CD1c-positive myeloid dendritic cell (primary cell): ENCODE results near the gene OAT.
A peak's percentile ranks its signal among the peaks of the same experiment; 100 is the strongest.
"Not testable (repeated sequence)": the region's sequence is repeated elsewhere in the genome, so short reads cannot be mapped to it uniquely, and the experiment has no call there.

Experiments used
- DNase-seq: peaks from one replicate; pipeline ENCODE4 v3.0.0-alpha.2; 2016; ENCODE audit errors: extremely low spot score

The OAT gene

DNA sequence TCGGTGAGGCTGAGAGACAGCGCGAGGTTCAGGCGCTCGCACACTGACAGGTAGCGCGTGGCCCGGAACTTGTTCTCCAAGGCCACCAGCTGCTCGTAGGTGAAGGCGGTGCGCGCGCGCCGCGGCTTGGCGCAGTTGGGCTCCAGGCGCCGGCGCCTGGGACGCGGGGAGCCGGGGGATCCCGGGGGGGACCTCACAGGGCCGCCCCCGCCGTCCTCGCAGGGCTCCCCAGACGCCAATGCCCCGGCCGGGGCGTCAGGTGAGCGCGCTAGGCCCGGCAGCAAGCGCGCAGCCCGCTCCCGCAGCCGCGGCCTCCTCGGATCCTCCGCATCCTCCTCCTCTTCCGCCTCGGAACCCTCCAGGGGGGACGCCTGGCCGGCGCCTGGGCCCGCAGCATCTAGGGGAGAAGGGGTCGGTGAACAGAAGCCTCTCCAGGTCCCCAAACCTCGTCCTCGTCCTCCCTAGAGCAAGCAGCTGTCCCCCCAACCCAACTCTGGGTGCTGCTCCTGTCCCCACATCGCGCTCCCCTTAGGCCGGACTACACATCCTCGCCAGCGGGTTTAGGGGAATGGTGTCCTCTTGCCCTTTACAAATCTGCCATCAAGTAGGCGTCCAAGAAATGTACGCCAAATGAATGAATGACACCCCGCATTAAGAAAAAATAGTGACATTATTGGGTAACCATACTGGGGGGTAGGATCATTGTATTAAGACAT, 29.2 kb upstream of the OAT start:
- no peak for DNase-seq

- DNase-seq: no peak
Measured at GRCh38 chr10:124446830-124447750, 28.4 kb upstream of the OAT start.

DNA sequence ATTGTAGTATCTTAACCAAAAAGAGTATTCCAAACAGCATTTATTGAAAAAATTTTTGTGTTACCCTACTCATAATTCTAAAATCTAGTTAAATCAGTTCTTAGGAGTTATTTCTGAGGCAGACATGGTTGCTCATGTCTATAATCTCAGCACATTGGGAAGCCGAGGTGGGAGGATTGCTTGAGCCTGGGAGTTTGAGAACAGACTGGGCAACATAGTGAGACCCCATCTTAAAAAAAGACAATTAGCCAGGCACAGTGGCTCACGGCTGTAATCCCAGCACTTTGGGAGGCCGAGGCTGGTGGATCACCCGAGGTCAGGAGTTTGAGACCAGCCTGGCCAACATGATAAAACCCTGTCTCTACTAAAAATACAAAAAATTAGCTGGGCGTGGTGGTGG, 23.0 kb upstream of the OAT start:
- not testable (repeated sequence) for DNase-seq

GRCh38 chr10:124436191-124436638, 17.5 kb upstream of the OAT start:
- DNase-seq: peak; percentile 17

DNA sequence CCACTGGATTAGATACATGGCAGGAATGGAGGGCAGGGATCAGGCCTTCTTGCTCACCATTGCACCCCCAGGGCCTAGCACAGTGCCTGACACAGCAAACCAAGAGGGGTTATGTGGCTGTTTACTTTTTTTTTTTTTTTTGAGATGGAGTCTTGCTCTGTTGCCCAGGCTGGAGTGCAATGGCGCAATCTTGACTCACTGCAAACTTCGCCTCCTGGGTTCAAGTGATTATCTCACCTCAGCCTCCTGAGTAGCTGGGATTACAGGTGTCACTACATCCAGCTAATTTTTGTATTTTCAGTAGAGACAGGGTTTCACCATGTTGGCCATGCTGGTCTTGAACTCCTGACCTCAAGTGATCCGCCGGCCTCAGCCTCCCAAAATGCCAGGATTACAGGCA, 17.0 kb upstream of the OAT start:
- DNase-seq: not testable (repeated sequence)

- DNase-seq: no peak
Measured at GRCh38 chr10:124433461-124433860, 14.7 kb upstream of the OAT start.

DNA sequence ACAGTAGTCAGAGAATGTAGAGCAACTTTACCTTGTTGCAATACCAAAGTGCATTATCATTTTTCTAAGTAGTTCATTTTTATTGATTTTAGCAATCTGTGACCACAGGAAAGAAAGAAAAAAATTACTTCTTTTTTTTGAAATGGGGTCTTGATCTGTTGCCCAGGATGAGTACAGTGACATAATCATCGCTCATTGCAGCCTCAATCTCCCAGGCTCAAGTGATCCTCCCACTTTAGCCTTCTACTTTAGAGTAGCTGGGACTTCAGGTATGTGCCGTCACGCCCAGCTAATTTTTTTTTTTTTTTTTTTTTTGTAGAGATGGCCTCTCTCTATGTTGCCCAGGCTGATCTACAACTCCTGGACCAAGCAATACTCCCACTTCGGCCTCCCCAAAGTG, 11.4 kb upstream of the OAT start:
- DNase-seq: no peak

DNA sequence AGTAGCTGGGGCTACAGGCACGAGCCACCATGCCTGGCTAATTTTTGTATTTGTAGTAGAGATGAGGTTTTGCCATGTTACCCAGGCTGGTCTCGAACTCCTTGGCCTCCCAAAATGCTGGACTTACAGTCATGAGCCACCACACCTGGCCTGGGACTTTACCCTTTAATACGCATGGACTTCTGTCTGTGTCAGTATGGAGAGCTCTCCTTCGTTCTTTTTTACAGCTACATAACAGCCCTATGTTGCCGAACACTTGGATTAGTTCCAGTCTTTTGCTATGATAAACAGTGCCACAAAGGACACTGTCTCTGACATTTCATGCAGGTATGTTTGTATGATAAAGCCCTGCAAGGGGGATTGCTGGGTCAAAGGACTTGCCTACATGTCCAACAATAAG, 10.9 kb upstream of the OAT start:
- no peak for DNase-seq

- no peak for DNase-seq
Measured at GRCh38 chr10:124428207-124428777, 9.6 kb upstream of the OAT start.

- no peak for DNase-seq
Measured at GRCh38 chr10:124425227-124425962, 6.7 kb upstream of the OAT start.

DNA sequence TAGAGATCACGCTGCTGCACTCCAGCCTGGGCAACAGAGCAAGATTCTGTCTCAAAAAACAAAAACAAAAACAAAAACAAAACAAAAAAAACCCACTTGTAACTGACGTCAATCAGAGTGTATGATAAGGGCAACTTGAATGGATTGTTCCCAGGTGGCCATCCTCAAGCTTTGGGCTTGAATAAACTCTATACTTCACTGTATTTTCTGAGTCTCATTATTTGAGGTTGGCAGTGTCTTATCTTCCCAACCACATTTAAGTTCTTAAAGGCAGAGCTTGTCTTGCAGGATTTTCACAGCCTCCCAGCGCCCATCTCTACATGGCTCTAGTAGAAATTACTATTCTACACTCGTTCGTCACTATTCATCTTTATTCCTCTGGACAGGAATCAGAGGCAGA, 5.1 kb upstream of the OAT start:
- DNase-seq: no peak

DNA sequence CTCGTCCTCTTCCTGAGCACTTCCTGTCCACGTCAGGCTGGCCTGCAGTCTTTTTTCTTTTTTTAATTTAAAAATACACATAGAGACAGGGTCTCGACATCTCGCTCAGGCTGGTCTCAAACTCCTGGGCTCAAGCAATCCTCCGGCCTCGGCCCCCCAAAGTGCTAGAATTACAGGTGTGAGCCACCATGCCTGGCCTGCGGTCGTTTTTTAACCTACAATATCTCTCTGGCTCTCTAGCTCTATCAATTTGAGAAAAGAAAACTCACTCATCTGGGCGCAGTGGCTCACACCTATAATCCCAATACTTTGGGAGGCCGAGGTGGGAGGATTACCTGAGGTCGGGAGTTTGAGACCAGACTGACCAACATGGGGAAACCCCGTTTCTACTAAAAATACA, 4.0 kb upstream of the OAT start:
- DNase-seq: no peak

DNA sequence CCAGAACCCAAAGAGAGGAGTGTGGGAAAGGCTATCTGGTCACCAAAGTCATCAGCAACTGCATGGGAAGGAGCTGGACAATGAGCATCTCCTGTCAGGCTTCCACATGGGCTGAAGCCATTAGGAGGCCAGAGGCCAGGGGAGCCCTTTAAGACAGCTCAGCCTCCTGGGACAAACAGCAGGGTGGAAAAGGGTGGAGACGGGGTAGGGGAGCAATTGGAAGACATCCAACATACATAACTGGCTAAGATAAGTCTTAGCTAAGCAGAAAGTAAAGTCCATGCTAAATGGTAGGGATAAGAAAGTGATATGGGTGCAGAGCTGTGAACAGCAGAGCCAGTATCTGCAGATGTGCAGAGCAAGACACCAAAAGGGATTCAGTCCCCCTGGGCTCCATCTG, 1.5 kb upstream of the OAT start:
- DNase-seq: no peak

- no peak for DNase-seq
Measured at GRCh38 chr10:124419635-124420034, 912 bp upstream of the OAT start.

GRCh38 chr10:124417895-124418725, 613 bp downstream of the OAT start:
- peak; percentile 54 for DNase-seq

DNA sequence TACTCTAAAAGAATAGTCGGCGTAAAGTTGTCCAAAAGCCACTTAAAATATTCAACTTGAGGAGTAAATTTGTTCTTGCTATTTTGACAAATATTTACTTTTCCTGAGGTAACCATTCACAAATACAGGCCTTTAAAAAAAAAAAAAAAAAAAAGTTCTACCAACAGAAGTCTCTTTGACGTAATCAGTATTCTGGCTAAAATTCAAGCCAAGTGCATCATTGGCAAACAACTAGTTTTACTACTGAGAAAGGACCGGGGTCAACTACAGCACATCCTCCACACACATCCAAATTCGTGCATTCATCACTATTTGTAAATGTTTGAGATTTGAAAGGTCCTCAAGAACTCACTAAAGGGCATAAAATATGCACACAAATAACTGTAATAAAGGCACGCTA, 2.0 kb downstream of the OAT start:
- DNase-seq: no peak

GRCh38 chr10:124415210-124415609, 3.5 kb downstream of the OAT start:
- DNase-seq: no peak

GRCh38 chr10:124414076-124414475, 4.6 kb downstream of the OAT start:
- no peak for DNase-seq

GRCh38 chr10:124409696-124410095, 9.0 kb downstream of the OAT start:
- no peak for DNase-seq

DNA sequence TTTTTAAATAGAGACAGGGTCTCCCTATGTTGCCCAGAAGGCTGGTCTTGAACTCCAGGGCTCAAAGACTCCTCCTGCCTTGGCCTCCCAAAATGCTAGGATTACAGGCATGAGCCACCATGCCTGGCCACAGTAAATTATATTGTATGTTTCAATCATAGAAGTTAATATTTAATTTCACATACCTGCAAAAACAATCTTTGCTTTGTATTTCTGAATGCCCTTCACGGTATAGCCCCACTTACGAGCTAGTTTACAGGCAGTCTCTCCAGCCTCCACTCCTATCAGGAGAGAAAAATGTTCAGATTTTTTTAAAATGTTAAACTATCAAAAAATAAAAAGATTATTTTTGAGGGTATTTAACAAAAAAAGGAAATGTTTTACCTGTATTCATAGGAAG, 10.4 kb downstream of the OAT start:
- DNase-seq: no peak

DNA sequence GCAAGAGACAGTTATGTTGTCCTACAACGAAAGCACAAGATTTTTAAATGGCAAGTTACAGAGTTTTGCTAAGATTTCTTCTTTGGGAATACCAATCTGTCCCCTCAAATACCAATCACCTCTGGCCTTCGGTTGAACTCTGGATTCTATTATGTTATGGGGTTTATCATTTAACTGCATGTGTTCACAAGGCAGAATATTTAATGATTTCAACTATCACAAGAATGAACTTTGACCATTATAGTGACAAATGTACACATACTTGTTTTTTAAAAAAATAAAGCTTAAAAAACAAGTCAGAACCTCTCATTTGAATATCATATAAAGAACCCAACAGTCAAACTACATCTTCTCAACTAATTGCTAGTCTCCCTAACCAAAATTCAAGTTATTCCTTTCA, 11.3 kb downstream of the OAT start:
- DNase-seq: no peak
